NCI-H1092 (cell line): ENCODE measurements around the gene TNRC18.
"Not testable (repeated sequence)": the region's sequence is repeated elsewhere in the genome, so short reads cannot be mapped to it uniquely, and the experiment has no call there.

ENCODE experiments used
- DNase-seq: peaks from one replicate; lab custom pipeline; 2025; lab: John Stamatoyannopoulos, UW

Gene TNRC18

DNA sequence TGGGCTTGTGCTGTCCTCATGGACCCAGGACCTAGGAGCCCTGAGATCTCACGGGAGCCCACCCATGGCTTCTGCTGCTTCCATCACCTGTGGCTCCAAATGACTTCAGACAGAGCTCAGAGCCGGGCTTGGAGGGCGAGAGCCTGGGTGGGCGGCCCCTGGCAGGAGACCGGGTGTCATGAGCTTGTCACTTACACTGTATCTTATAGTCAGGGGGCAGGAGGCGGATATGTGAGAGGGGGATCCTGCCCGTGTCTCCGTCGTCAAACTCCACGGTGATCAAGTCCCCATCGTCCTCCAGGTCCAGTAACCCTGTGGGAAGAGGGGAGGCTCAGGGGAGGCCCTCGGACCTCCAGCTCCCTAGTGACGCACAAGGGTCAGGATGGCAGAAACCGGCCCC lies 107.9 kb downstream of the TNRC18 start:
- DNase-seq = no peak

DNA sequence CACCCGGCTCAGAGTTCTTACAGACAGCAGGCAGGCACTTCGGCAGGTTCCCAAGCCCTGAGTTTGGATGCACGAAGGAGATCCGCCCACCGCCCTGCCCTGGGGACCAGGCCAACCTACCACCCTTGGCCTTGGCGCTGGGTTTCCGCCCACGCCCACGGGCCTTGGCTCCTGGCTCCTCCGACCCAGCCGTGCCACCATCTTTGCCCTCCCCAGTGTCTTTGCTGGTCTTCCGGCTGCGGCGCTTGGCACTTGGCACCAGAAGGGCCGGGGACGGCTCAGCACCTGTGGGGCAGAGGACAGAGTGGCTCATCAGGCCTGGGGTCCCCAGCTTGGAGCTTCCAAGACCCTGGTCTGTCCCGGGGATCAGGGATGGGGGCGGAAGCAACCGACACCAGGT lies 108.8 kb downstream of the TNRC18 start:
- no peak for DNase-seq

DNA sequence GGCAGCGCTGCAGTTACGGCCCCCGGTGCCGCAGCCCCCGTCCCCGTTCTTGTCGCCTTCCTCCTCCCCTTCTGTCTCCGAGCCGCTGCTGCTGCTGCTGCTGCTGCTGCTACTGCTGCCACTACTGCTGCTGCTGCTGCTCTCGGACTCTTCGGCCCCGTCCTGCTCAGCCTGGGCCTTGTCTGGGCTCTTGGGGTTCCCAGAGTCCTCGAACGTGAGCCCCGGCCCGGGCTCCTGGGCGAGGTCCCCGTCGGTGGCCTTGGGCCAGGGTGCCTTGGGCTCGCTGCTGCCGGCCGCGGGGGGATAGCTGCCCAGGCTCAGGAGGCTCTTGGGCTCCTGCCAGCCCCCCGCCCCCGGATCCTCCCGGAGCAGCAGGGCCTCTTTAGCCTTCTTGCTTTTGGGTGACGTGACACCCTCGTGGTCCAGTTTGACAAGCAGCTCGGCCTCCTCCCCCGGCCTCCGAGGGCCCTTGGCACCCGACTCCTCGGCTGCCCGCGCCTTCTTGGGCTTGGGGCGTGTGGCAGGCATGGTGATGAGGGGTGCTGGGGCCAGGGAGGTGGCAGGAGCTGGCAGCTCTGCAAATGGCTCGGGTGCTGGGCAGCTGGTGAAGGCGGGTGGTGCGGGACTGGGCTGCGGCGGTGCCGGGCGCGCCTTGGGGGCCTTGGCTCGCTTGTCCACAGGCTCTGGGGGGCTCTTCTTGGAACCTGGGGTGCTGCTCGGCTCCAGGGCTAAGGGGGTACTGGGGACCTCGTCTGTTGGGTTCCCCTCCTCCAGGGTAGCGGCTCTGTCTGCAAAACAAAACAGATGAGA lies 110.4 kb downstream of the TNRC18 start:
- DNase-seq = not testable (repeated sequence)

DNA sequence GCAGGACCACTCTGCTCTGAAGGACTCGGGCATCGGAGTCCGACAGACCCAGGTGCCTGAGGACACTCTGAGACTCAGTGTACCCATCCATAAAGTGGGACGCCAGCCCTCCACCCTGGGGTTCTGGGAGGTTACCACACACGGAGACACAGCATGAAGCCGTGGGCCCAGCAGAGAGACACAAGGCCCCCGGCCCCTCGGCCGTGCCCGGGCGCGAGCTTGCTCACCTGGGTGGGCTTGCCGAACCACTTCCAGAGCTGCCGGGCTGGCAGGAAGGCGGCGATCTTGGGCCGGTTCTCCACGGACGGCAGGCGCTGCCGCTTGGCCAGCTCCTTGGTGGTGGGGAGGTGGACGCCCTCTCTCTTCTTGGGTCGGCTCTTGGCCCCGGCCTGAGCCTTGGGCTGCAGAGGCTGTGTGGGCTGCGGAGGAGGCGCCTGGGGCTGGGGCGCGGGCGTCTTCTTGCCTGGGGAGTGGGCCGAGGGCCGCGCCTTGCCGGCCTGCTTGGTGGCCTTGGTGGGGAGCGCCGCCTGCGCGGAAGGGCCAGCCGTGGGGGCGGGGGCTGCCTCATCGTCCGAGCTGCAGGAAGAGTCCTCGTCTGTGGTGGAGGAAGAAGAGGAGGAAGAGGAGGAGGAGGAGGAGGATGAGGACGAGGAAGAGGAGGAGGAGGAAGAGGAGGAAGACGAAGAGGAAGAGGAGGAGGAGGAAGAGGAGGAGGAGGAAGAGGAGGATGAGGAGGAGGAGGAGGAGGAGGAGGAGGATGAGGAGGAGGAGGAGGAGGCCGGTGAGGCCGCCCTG lies 111.2 kb downstream of the TNRC18 start:
- not testable (repeated sequence) for DNase-seq

DNA sequence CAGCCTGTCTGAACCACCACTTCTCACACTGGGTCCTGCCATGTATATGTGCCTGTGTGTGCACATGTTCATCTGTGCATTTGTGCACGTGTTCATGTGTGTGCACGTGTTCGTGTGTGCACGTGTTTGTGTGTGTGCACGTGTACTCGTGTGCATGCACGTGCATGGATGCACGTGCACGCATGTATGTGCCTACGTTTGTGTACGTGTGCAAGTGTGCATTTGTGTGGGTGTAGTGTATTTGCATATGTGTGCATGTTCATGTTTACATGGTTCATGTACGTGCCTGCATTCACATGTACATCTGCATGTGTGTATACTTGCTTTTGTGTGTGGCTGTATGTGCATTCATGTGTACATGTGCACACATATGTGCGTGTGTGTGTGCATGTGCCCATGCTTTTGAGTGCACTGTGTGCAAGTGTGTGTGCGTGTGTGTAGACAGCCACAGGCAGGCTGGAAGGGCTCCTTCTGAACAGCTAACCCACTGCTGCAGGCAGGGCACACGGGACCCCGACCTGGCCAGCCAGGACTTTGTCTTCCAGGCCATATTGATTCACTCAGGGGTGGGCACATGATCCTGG lies 112.7 kb downstream of the TNRC18 start:
- no peak for DNase-seq

DNA sequence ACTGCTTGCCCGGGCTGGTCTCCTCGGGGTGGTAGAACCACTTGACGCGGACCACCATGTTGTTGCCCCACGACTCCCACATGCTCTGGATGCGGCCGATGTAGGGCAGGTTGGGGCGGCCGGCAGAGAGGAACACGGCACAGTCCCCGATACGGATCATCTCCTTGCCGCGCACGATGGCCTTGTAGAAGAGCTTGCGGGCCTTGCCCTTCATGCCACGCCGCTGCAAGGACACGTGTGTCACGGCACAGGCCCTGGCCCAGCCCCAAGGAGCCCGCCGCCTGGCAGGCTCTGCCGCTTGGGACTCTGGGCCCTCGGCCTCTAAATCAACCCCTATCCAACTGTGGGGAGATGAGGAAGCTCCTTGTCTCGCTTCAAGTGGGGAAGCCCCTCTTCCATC lies 114.5 kb downstream of the TNRC18 start:
- DNase-seq = no peak

DNA sequence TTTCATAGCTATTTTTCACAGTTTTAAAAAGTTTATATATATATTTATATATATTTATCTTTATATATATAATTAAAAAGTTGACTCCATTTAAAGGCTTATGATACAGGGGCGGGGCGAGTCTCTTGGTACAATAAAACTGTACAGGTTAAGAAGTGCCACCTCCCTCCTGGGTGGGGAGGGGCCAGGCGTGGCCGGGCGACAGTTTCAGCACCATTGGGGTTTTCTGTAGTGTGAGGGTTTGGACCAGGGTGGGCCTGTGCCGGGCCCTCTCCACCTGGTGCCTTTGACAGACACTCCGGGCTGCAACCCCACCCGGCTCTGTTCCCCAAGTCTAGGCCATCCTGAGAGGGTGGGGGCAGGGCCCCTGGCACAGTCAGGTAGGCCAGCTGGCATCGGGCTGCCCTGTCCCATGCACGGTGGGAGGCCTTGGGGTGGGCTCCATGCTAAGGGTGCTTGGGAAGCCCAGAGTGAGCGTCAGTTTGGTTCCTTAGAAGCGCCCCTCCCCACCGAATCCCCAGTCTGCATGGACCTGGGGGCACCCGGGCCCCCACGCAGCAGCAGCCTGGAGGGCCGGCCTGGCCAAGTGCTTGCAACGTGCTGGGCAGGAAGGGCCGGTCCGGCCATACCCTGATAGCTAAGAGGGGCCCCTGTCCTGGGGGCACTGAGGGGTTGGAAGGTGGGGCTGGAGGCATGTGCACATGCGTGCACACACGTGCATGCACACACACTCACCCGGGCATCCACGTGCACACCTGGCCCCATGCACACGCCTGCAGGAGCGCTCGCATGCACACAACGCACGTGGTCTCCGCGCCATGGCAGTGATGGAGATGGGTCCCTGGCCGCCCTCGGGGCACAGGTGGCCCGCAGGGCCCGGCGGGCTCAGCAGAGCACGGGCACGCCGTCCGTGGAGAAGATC lies 116.2 kb downstream of the TNRC18 start:
- not testable (repeated sequence) for DNase-seq

DNA sequence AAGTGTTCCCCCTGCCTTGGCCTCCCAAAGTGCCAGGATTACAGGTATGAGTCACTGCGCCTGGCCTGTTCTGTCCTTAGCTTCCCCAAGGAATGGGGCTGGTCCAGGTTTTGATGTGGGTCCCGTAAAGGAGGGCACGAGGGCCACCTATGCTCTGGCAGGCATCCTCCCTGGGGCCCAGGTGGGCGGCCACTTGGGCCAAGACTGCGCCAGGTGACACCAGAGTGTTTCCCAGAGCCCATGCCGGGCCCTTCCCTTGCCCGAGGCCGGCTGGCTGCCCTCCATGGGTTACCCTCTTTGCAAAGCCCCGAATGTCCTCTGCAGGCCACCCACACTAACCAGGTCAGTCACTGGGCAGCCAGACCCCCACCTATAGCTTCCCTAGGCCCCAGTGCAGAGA lies 118.6 kb downstream of the TNRC18 start:
- not testable (repeated sequence) for DNase-seq

DNA sequence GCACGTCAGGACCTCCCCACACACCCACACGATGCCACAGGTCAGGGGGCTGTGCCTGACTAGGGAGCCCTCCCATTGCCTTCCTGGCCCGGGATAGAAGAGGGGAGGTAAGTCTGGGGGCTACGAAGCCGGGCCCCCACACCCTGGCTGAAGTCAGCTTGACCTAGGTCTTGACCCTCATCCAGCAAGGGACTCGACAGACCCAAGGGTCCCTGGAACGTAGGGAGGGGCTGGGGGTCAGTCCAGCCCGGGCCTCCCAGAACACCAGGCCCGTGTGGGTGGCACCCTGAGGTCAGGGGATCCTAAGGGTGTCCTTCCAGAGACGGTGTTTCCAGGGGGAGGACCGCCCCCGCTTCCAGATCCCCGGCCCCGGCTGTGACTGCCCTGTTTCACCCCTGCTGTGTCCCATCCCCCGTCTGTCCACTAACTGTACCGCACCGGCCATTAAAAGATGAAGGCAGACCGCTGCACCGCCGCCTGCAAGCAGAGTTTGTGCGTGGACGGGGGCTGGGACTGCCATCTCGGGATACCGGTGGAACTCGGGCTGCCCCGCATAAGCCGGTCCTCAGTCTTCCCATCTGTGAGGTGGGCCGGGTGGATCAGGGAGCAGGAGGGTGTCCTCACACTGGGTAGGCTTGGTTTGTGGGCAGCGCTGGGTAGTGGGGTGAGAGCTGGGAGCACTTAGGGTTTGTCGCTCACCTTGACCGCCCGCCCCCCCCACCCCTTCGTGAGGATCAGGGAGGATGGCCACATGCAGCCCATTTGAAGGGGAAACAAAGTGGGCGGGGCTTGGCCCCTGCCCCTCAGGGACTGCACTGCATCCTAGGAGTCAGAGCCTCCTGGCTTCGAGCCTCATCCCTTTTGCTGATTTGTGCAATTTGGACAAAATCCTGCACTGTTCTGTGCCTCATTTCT lies 119.8 kb downstream of the TNRC18 start:
- DNase-seq = no peak

DNA sequence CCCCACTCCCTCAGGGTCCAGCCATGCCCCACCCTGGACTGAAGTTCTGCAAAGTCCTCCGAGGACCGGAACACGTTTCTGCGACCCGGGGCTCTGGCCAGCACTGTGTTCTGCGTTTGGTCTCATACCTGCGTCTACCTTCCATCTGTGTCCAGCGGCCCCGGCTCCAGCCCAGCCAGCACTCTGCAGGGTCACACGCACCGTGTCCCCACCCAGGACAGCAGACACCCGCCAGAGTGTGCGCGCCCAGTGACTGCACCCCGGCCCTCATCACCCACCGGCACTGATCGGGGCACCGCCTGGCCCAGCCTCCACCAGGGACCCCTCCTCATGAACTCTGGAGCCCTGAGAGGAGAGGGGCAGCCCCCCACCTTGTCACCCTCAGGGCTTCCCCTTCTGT lies 120.6 kb downstream of the TNRC18 start:
- no peak for DNase-seq

DNA sequence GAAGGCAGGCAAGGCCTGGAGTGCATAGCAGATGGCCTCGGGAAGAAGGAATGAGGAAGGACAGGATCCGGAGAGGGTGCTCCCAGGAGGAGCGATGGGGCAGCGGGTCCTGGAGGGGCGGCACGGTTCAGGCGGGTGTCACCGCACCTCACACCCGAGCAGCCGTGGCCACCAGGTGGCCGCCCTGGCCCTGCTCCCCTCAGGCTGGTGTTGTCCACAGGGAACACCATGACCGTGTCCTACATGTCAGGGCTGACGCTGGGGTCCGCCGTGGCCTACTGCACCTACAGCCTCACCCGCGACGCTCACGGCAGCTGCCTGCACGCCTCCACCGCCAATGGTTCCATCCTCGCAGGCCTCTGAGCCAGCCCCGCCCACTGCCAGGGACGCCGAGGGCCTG lies 121.1 kb downstream of the TNRC18 start:
- no peak for DNase-seq

DNA sequence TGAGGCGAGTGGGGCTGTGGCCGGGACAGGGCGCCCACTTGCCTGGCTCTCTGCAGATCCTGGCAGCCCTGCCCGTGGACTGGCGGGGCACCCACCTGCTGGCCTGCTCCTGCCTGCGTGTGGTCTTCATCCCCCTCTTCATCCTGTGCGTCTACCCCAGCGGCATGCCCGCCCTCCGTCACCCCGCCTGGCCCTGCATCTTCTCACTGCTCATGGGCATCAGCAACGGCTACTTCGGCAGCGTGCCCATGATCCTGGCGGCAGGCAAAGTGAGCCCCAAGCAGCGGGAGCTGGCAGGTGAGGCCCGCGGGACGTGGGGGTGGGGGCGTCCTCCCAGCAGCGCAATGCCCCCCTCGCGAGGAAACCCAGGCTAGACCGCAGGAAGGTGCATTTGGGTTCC lies 123.3 kb downstream of the TNRC18 start:
- no peak for DNase-seq

DNA sequence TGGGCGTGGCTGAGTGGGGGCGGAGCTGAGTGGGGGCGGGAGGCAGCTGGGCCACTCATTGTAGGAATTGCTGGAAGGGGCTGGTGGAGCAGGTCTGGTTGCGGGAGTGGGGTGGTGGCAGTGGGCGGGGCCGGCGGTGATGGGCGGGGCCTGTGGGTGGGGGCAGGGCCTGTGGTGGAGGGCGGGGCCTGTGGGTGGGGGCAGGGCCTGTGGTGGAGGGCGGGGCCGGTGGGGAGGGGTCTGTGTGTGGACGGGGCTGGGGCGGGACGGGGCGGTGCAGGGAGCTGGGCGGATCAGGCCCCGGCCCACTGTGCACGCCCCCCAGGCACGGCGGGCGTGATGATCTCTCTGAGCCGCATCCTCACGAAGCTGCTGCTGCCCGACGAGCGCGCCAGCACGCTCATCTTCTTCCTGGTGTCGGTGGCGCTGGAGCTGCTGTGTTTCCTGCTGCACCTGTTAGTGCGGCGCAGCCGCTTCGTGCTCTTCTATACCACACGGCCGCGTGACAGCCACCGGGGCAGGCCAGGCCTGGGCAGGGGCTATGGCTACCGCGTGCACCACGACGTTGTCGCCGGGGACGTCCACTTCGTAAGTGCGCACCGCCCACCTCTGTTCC lies 126.9 kb downstream of the TNRC18 start:
- DNase-seq = no peak

DNA sequence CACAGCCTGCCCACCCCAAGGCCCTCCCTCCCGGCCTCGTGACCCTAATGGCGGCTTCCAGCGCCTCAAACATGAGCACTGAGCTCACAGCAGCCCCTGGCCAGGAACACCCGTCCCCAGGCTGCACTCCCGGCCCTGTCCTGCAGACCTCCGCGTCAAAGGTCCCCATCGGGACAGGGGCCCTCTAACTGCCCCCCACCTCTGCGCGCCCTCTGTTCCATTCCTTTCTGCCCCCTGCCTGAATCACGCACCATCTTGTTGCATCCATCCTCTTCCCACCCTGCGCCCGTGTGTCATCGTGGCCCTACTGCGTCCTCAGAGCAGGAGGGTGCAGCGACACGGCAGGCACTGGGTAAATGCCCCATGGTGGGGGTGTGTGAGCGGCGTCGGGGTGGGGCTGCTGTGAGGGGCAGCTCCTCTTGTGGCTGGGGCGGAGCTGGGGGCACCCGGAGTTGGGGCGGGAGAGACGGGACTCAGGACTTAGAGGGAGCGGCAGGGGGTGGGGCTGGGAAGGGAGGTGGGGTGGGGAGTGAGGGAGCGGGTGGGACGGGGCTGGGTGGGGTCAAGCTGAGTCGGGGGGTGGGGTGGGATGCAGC lies 127.5 kb downstream of the TNRC18 start:
- DNase-seq = no peak

DNA sequence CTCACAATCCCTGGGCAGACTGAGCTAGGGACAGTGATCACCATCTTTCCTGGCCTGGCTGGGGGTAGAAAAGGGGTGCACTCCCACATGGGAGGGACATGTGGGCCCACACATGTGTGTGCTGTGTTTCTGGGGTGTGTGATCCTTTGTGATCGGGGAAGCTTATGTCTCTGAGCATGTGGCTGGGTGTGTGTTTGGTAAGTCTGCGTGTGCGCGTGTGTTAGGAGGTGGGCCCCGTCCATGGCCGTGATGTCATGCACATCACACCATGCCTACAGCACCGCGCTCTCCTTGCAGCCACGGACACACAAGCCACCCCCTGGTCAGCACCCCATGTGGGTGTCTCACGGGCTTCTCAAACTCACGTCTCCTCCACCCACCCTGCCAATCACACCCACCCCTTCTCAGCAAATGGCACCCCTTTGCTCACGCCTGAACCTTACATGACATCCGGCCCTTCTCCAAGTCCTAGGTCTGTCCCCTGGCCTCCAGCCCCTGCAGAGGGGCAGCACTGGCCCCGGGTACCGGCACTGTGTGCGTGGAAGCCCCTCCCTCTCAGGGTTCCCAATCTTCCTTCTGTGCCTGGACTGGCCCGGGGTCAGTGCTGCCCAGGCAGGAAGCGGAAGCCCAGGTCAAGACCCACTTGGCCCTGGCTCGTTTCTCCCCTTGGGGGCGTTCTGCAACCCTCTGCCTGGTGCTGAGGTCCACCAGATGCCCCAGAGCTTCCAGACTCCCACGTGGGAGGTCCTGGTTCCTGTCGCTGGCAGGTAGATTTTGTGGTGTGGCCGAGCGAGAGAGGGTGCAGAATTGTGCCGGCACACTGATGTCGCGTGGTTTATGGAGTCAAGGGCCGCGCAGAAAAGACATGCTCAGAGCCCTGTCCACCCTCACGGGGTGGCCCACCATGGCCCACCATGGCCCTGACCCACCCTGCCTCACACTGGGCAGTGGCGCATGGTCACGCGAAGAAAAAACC lies 128.3 kb downstream of the TNRC18 start:
- no peak for DNase-seq

DNA sequence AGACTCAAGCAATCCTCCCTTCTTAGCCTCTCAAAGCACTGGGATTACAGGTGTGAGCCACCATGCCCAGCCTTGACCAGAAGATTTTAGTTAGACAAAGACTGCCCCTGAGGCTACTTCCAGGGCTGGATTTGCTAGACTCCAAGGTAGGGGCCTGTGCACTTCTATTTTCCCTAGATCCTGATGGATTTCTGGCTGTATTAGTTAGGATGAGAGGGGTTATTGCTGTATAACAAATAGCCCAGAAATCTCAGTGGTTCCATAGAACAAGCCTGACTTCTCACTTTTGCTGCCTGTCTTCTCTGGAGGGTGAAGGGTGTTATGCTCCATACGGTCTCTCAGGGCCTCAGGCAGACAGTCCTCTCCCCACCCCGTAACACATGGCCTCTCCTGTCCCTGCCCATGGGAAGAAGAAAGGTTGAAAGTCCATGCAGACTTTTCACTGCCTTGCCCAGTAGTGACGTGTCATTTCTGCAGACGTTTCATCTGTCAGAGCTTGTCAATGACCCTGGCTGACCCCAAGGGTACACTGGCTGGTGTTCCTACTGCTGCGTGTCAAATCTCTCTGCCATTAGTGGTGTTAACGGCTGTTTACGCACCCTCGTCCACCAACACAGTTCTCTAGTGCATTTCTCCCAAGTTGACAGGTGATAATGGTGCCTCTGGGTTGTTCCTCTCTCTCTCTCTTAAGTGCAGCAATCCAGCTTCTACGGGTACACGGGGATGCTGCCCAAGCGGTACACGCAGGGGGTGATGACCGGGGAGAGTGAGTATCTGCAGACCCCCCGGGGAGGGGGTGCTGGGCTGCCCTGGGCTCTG lies 129.3 kb downstream of the TNRC18 start:
- no peak for DNase-seq

DNA sequence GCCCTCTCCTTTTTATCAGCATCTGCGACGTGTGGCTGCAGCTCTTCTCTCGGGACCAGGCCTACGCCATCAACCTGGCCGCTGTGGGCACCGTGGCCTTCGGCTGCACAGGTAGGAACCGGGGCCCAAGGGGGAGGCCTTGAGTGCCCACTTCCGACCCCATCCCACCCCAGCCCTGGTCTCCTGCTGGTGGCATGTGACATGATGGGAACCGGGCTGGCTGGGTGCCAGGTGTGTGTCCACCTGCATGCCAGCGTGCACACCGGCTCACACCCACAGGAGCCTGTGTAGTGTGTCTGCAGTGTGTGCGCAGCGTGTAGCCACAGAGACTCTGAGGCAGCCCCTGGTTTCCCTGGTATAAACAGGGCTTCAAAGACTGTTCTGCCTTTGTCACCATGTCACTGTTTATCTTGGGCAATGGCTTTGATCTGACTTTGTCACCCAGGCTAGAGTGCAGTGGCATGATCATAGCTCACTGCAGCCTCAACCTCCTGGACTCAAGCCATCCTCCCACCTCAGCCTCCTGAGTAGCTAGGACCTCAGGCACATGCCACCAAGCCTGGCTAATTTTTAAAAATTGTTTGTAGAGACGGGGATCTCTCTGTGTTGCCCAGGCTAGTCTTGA lies 131.8 kb downstream of the TNRC18 start:
- DNase-seq = not testable (repeated sequence)
